Fibroblast of lung (primary cell): ENCODE measurements around the gene TMEM135. TPM values are rescaled to one million over a fixed set of nuclear protein-coding genes. Genes with fewer than 3 reads are reported as not detected.

Experiments used
- DNase-seq, 2 donors: peaks; one replicate each; pipeline versions ENCODE4 v3.0.0 to v3.0.0-alpha.2; 2010; ENCODE audit warnings: low read depth in 2 of 2
- H2AFZ ChIP-seq: 2 replicates; pipeline ENCODE4 v1.5.1; 2012; ENCODE audit warnings: low read length, control low read depth, inconsistent platforms
- H3K27ac ChIP-seq: 2 replicates; pipeline ENCODE4 v1.5.1; 2011; ENCODE audit warnings: low read length, control low read depth; ENCODE audit not compliant: insufficient read depth
- H3K27me3 ChIP-seq: 2 replicates; pipeline ENCODE4 v1.5.1; 2011; ENCODE audit warnings: mild to moderate bottlenecking, low read length; ENCODE audit not compliant: control insufficient read depth, insufficient read depth
- H3K36me3 ChIP-seq: 2 replicates; pipeline ENCODE4 v1.5.1; 2011; ENCODE audit warnings: low read length; ENCODE audit not compliant: control insufficient read depth, insufficient read depth
- H3K4me1 ChIP-seq: 2 replicates; pipeline ENCODE4 v1.5.1; 2011; ENCODE audit warnings: low read length; ENCODE audit not compliant: control insufficient read depth, insufficient read depth; ENCODE audit errors: extremely low read depth
- H3K4me2 ChIP-seq: 2 replicates; pipeline ENCODE4 v1.5.1; 2011; ENCODE audit warnings: low read length, control low read depth; ENCODE audit not compliant: insufficient read depth; ENCODE audit errors: extremely low read depth
- H3K4me3 ChIP-seq, 4 experiments: fragments of 200-600 bp in 1 of 4; sonication (generic) in 1 of 4; replicated peaks in 1 of 4; 2 replicates each; pipeline ENCODE4 v1.5.1; 2011 to 2016; ENCODE audit warnings: low read length in 4 of 4, low read depth in 3 of 4, mild to moderate bottlenecking in 3 of 4, control low read depth in 2 of 4, inconsistent platforms in 1 of 4, mixed read lengths in 1 of 4; ENCODE audit not compliant: insufficient read depth in 1 of 4; ENCODE audit errors: control extremely low read depth in 1 of 4
- H3K79me2 ChIP-seq: 2 replicates; pipeline ENCODE4 v1.5.1; 2012; ENCODE audit warnings: mild to moderate bottlenecking, low read length, inconsistent platforms; ENCODE audit not compliant: control insufficient read depth, insufficient read depth
- H3K9ac ChIP-seq: 2 replicates; pipeline ENCODE4 v1.5.1; 2011; ENCODE audit warnings: mild to moderate bottlenecking, low read length, control low read depth; ENCODE audit not compliant: insufficient read depth
- H3K9me3 ChIP-seq: 2 replicates; pipeline ENCODE4 v1.5.1; 2012; ENCODE audit warnings: low read depth, low read length; ENCODE audit not compliant: control insufficient read depth, insufficient read depth
- H4K20me1 ChIP-seq: 2 replicates; pipeline ENCODE4 v1.5.1; 2011; ENCODE audit warnings: low read length; ENCODE audit not compliant: control insufficient read depth, insufficient read depth; ENCODE audit errors: extremely low read depth
- CTCF ChIP-seq, 2 donors: IDR thresholded peaks in 1 of 2; conservative IDR thresholded peaks in 1 of 2; 1 replicate in 1 of 2; 2 replicates in 1 of 2; pipeline ENCODE4 v1.5.1; 2011 to 2012; ENCODE audit warnings: low read length in 2 of 2, control low read depth in 1 of 2, inconsistent platforms in 1 of 2, low read depth in 1 of 2, mild to moderate bottlenecking in 1 of 2
- EZH2 ChIP-seq: IDR thresholded peaks from 2 replicates; pipeline ENCODE4 v1.5.1; 2012; ENCODE audit warnings: low read length, control low read depth, mild to moderate bottlenecking; ENCODE audit errors: missing control alignments
- polyA plus RNA-seq, 2 donors: library from polyadenylated mRNA; depleted of rRNA in 1 of 2; stranded (reverse) in 1 of 2; unstranded in 1 of 2; fragments of >200 nt; gene quantifications; 2 replicates each; pipeline ENCODE4 v1.2.1, GENCODE V29; 2011 to 2012; ENCODE audit warnings: missing spikeins in 1 of 2
- total RNA-seq: library from RNA; depleted of rRNA; stranded (reverse); fragments of >200 nt; gene quantifications from 2 replicates; pipeline ENCODE4 v1.2.1, GENCODE V29; 2014

The TMEM135 gene
- total and polyA plus RNA-seq, 2 donors (not counting 1 experiment from before 2014, with no cell fraction given), result 17.3 to 20.6 TPM

- no peak overlapping the region for H3K4me2 ChIP-seq
- no peak overlapping the region for H3K9ac ChIP-seq
- no peaks in the 10 kb centered on the region for H4K20me1 ChIP-seq
- H3K4me3 ChIP-seq, result no peak overlapping the region
- no peak overlapping the region for H3K27ac ChIP-seq
- H3K36me3 ChIP-seq, result no peaks in the 10 kb centered on the region
- no peaks in the 10 kb centered on the region for H3K9me3 ChIP-seq
- no peak for TF ChIP-seq CTCF (conservative IDR thresholded peaks at IDR 0.05 in 1 of 2, IDR thresholded peaks at IDR 0.05 in 1 of 2; ENCODE audit: low read depth in 1 of 2, low read length in 2 of 2)
- no peak for TF ChIP-seq EZH2
- H3K4me1 ChIP-seq, result no peaks in the 10 kb centered on the region
- H2AFZ ChIP-seq, result no peak overlapping the region
- DNase-seq, result peak in 1 of 2 donors; percentile 11
- no peaks in the 10 kb centered on the region for H3K79me2 ChIP-seq
- H3K27me3 ChIP-seq, result no peaks in the 10 kb centered on the region
Measured at GRCh38 chr11:87212891-87213290, 175.2 kb downstream of the TMEM135 start.

- no peaks in the 10 kb centered on the region for H3K9me3 ChIP-seq
Measured at GRCh38 chr11:87213444-87213843, 175.7 kb downstream of the TMEM135 start.

GRCh38 chr11:87215236-87215635 lies 177.5 kb downstream of the TMEM135 start:
- Histone ChIP-seq H2AFZ (no peak overlapping the region), H3K9me3 (no peaks in the 10 kb centered on the region), H3K4me1 (no peaks in the 10 kb centered on the region), H3K27me3 (no peaks in the 10 kb centered on the region), H3K4me3 (no peak overlapping the region), H3K36me3 (no peaks in the 10 kb centered on the region), H4K20me1 (no peaks in the 10 kb centered on the region), H3K9ac (no peak overlapping the region), H3K79me2 (no peaks in the 10 kb centered on the region), H3K27ac (no peak overlapping the region), H3K4me2 (no peak overlapping the region)
- no peak for DNase-seq
- TF ChIP-seq EZH2, result no peak
- no peak for TF ChIP-seq CTCF (conservative IDR thresholded peaks at IDR 0.05 in 1 of 2, IDR thresholded peaks at IDR 0.05 in 1 of 2; ENCODE audit: low read depth in 1 of 2, low read length in 2 of 2)

More at GRCh38 chr11:87213444-87213843, 175.7 kb downstream of the TMEM135 start:
- Histone ChIP-seq H3K4me1 (no peaks in the 10 kb centered on the region), H3K9ac (no peak overlapping the region), H3K27me3 (no peaks in the 10 kb centered on the region), H3K27ac (no peak overlapping the region), H2AFZ (no peak overlapping the region), H3K4me3 (no peak overlapping the region), H3K36me3 (no peaks in the 10 kb centered on the region), H3K4me2 (no peak overlapping the region), H4K20me1 (no peaks in the 10 kb centered on the region), H3K79me2 (no peaks in the 10 kb centered on the region)
- TF ChIP-seq CTCF (conservative IDR thresholded peaks at IDR 0.05 in 1 of 2, IDR thresholded peaks at IDR 0.05 in 1 of 2; ENCODE audit: low read depth in 1 of 2, low read length in 2 of 2) (no peak), EZH2 (no peak)
- DNase-seq, result no peak
